ENCODE measurements around the gene DUOXA2.
"Not testable (repeated sequence)": the region's sequence is repeated elsewhere in the genome, so short reads cannot be mapped to it uniquely, and the experiment has no call there.

The DUOXA2 gene
- total RNA-seq = 0 reads per million in 2 donors

DNA sequence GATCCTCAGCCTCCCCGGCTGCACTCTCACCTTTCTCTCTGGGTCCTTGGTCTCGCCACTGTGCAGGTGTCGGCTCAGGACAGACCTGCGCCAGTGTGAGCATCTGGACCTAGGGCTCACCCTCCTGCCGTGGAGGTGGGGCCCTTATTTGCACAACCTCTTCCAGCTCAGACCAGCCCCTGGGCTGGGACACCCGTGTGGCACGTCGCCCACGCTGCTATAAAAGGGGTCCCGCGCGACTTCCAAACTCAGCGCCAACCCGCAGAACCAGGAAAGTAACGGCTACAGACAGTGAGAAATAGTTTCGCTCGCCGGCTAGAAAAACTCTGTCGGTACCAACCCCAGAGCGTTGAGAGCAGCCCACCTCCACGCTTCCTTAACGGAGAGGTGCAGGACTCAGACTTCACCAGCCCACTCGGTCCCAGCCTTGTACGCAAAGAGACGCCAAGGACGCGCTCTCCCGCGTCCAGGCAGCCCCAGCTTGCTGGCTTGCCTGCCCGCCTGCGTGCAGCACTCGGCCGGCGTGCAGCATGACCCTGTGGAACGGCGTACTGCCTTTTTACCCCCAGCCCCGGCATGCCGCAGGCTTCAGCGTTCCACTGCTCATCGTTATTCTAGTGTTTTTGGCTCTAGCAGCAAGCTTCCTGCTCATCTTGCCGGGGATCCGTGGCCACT lies at the start of gene DUOXA2, which contains the start of gene DUOX2:
Gene DUOXA2 (plus strand): TSS at position 251 of the 675 bp plus-strand sequence. CDS start 280 bp downstream, at position 531.
Gene DUOX2 (minus strand): TSS at position 97 of the 675 bp plus-strand sequence. CDS start 761 bp downstream, outside the sequence.
- no peak for DNase-seq

DNA sequence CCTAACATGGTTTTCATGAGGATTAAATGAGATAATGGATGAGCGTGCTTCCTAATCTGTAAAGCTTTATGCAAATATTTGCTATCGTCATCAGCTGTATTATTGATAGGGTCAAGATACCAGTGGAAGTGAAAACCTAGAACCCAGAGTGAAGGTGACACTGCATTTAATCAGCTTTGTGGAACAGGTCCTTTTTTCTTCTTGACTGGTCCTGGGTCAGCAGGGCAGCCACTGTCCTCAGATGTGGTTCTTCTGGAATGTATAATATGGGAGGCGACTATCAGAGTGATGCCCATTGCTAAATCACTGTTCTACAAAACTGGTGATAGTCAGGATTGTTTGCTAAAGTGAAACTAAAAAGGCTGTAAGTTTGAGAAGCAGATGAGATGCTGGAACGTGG lies 49.7 kb upstream of the DUOXA2 start:
- no peak for DNase-seq

DNA sequence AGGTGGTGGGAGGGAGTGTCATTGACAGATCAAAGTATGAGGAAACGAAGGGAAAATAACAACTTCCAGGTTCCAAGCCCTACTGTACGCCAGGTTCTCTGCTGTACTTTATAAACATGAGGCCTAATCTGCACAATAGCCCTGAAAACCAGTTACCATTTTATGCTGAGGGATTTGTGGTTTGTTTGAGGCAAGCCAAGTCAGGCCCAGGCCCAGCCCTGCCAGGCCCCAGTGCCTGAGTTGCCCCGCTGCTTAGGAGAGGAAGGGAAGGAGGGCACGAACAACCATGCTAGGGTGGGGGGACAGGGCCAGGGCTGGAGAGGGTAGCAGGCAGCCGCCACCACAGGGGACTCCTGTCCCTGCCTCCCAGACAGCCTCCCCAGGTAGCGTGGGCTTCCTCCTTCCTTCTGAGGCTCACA lies 44.2 kb upstream of the DUOXA2 start:
- DNase-seq = not testable (repeated sequence)

DNA sequence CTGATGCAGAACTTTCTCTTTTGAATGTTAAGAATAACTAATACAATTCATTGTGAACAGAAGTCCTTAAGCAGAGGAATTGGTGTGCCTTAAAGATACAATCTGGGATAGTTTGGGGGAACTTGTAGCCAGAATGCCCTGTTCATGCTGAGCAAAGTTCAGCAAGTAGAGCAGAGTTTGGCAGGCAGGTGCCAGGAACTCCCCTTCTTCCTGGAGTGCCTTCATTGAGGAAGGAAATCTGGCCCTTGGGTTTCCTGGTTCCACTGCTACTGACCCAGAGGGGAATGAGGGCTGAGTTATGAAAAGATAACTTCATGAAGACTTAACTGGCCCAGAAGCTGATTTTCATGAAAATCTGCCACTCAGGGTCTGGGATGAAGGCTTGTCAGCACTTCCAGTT lies 40.5 kb upstream of the DUOXA2 start:
- not testable (repeated sequence) for DNase-seq

DNA sequence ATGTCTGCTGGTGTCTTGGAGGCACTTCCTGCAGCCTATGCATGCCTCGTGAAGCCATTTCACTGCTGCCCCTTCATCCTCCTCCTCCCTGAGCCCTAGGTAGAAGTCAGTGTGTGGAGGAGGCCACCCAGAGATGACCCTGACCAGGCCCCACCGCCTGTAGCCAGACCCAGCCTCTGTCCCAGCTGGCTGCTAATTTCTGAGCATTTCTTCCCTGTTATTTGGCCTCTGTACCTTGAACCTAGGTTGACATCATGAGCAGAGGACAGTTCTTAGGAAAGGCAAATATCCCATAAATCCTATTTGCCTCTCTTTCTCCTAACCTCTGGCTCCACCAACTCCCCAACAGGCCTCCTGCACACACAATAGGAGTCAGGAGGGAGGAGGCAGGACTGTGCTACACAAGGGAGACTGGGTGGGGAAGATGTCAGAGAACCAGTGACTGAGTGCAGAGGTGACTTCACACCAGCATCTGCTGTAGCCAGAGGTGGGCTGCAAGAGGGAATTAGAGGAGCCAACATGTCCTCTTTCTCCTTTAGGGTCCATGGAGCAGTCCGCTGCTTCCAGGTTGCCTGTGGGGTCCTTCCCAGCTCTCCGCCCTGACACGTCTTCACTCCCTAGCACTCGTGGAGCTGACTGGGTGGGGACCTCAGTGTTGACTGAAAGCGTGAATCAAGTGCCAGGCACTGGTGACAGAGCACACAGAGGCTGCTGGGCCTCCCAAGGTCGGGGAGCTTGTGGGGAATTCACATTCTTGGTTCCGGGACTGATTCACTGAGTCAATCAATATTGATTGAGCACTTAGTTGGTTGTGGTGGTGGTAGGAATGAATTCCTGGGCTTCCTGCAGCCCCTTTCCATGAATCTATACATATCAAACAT lies 38.4 kb upstream of the DUOXA2 start:
- not testable (repeated sequence) for DNase-seq

DNA sequence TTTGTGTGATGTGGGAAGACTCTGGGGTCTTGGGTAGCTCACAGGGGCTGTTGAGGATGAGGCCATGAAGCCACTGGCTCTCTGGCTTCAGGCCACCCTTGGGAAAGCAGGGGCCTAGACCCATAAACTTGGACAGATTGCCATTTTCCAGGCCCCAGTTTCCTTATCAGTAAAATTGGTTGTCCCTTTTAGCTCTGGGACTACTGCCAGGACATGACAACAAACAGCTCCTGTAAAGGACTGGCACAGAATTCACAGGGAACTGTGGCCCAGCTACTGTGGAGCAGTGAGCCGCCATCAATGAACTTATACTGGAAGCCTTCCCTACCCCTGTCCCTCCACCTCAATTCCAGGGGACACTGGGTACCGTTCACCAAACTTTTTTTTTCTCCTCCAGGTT lies 36.7 kb upstream of the DUOXA2 start:
- not testable (repeated sequence) for DNase-seq

DNA sequence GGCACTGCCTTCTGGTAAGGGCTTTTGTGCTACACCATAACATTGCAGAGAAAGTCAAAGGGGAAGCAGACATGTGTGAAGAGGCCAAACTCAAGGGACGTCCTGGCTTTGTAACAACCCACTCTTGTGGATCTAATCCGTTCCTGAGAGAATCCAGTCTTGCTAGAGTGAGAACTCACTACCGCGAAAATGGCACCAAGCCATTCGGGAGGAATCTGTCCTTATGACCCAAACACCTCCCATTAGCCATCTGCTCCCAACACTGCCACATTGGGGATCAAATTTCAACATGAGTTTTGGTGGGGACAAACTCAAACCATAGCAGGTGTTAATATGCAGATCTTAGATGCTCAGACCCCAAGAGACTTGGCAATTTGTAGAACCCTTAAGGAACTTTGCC lies 34.9 kb upstream of the DUOXA2 start:
- not testable (repeated sequence) for DNase-seq

DNA sequence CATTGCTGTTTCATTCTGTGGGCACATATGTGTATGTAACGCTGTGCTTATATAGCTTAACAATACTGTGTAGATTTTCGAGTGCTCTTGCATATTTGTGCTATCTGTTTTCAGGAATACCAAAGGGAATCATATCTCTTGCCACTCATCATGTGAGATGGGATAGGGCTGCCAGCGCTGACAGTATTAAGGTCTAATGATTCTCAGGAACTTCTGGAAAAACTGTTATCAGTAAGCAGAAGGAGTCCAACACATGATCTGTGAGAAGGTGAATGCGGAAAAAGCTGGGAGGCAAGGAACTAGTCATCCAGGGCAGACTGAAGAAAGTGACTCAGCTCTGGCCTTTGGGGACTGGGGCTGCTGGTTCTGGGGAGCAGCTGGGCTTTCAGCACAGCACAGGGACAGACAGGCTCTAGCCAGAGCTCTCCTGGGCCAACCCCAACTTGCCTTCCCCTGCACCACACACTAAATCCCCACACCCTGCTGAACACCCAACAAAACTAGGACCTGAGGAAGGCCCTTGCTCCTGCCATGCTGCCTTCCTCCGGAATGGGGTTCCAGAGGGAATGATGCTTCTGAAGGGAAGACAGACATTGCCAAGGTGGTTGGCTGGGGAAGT lies 34.4 kb upstream of the DUOXA2 start:
- not testable (repeated sequence) for DNase-seq

DNA sequence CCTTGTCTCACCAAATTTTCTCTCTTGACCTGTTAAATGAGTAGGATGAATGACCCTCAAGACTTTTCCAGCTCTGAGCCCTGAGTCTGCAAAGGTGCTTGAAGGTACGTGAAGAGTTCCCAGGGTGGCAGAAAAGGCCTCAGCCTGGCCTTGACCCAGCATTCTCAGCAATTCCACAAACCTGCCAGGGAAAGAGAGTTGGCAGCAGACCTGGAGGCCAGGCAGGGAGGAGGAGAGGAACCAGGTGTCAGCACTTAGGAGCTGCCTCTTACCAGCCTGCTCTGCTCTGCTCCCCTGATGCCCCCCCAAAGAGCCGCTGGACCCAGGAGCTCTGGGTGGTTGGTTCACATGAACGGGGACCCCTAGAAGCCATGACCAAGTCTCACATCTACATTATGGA lies 33.5 kb upstream of the DUOXA2 start:
- DNase-seq = not testable (repeated sequence)

DNA sequence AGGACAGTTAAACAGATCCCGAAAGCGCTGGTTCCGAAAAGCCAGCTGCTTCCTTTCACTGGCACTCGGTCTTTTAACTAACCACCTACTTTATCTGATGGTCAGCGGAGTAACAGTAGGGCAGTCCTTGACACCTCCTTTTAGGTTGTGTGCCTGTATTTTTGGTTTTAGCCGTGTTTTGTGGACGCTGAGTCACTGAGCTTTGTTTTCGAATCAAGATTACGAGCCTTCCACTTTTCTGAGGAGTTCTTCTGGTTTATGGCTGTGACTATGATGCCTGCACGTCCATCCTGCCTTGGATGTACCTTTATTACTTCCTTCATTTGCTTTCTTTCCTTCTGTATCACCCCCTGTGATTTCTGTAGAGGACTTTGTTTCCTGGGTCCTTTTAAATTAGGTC lies 31.7 kb upstream of the DUOXA2 start:
- not testable (repeated sequence) for DNase-seq

DNA sequence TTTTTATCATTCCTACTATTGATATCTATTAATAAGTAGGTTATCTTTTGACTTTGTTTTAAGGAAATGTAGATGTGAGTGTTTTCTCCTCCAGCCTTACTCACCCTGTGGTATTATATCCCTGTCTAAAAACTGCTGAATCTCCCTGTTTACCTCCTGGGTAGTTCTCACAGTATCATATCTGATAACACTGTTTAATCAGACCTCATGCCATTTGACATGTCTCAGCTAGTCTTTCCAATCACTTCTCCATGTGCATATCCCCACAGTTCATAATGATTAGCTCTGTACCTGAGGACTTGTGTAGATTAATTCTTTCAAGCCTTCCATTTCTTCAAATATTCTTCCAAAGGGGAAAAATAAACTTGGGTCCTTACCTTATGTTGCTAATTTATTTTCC lies 30.9 kb upstream of the DUOXA2 start:
- DNase-seq = no peak

DNA sequence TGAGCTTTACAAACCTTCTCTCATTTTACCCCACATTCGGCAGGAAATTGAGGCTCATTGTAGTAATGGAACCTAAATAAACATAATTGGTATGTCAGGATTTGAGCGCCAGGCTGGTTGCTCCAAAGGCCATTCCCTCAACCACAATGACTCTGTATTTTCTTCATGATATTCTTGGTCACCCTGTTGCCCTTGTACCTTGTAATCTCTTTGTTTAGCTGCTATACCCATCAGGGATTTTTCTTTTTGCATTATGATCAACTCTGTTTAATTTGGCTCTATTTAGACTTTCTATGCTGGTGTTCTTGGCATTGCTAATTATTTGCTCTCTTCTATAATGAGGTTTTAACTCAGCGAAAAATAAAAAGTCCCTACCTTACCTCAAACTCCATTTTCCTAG lies 30.0 kb upstream of the DUOXA2 start:
- DNase-seq = no peak

DNA sequence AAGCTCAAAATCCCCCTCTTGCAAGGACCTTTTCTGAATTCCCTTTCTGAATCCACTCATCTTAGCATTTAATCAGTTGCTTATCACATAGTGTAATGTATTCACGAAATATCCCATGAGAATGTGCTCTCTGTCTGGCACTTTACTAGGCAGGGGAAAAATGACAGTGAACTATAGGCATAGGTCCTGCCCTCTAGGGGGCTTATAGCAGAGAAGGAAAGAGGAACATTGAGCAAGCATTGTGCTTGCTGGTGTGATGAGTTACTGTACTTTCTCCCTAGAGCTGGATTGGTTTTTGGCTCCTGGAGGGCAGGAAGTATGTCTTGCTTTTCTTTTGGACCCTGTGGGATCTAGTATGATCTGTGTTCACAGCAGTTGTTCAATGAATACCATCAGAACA lies 26.6 kb upstream of the DUOXA2 start:
- DNase-seq = no peak

DNA sequence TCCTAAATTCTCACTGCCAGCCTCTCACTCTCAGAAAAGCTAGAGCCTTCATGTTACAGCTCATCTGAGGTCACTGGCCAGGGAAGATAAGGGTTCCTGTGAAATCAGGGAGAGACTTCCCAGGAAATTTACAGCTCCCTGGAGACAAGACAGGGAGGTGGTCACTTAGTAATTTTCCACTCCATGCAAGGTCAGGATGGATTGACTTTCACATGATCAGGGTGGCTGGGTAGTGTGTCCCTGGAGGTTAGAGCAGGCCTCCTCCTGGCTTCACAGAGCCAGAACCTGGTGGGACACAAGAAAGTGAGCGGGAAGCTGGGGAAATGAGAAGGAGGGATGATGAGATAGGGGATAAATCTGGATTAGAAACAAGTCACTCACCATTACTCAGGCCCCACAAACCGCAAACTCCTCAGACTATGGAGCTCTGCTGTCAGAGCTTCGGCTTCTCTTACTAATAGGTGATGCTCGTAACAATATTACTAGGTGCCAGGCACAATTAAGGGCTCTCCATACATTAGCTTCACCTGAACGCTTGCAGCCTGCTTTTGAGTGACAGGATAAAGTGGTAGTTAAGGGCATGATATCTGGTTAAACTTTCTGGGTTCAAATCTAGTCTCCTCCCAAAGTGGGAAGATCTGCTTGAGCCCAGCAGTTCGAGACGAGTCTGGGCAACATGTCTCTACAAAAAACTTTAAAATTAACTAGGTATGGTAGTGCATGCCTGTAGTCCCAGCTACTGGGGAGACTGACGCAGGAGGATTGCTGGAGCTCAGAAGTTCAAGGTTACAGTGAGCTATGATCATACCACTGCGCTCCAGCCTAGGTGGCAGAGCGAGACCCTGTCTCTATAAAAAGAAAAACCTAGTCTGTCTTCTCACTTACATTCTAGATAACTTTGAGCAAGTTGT lies 25.1 kb upstream of the DUOXA2 start:
- no peak for DNase-seq

DNA sequence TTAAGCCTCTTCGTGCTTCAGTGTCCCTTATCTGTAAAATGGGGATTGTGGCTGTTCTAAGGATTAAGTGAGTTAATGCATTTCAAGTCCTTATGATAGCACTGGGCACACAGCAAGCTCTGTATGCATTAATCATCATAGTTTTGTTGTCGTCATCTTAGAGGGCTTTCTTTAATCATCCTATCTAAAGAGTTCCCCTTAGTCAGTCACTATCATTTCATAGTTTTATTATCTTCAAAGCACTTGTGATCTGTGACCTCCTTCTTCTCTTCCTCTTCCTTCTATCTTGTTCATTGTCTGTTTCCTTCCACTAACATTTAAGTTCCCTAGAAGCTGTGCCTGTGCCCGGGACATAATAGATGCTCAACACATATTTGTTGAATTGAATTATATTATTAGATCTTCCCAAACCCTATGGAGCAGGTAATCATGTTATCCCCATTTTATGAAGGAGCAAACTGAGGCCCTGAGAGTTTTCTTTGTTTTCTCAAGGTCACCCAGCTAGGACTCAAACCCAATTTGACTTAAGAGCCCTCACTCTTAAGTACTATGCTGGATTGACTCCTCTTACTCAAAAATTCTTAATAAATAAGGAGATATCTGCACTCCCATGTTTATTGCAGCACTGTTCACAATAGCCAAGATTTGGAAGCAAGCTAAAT lies 24.3 kb upstream of the DUOXA2 start:
- DNase-seq = no peak

DNA sequence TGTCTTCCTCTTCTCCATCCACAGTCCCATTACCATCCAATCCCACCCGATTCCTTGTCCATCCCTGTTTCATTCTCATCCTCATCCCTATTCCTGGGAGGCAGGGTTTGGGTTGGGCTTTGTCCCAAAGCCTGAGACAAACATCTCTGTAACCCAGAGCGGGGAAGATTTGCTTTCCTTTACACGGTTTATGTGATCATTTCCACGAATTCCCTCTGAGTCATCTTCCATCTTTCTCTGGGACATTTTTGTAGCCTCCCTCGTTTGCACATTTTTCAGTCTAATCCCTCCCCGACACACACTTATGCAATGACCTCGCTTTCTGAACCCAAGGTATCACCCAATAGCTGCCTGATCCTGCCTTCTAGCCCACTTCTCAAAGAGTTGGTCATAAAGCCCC lies 23.0 kb upstream of the DUOXA2 start:
- no peak for DNase-seq

DNA sequence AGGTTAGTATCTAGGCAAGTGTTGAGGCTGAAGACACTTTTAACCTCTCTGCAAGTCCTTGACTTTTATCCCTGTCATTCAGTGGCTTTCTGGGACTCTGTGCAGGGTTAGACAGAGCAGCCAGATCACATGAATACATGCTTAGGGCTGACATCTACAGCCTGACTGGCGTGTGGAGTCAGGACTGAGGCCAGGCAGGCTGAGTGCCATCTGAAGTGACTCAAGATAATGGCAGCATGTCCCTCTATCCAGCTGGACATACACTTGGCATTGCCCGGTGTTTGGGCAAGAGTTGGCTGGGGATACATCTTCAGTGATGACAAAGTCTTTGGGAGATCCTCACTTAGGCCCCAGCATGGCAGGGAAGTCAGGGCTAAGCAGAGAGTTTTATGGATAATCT lies 22.6 kb upstream of the DUOXA2 start:
- no peak for DNase-seq

DNA sequence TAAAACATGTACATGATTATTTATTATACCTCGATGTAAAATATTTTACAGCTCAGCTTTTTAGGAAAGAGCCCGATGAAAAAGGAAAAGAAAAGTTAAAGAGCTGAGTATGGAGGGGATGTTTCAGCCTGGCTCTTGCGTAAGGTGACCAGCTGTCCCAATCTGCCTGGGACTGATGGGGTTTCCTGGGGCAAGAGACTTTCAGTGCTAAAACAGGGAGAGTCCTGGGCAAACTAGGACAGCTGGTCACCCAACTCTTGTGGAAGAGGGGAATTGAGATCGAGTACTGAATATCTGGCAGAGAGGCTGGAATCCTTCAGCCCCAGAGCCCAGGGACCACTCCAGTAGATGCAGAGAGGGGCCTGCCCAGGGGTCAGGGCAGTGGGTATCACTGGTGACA lies 21.1 kb upstream of the DUOXA2 start:
- no peak for DNase-seq

DNA sequence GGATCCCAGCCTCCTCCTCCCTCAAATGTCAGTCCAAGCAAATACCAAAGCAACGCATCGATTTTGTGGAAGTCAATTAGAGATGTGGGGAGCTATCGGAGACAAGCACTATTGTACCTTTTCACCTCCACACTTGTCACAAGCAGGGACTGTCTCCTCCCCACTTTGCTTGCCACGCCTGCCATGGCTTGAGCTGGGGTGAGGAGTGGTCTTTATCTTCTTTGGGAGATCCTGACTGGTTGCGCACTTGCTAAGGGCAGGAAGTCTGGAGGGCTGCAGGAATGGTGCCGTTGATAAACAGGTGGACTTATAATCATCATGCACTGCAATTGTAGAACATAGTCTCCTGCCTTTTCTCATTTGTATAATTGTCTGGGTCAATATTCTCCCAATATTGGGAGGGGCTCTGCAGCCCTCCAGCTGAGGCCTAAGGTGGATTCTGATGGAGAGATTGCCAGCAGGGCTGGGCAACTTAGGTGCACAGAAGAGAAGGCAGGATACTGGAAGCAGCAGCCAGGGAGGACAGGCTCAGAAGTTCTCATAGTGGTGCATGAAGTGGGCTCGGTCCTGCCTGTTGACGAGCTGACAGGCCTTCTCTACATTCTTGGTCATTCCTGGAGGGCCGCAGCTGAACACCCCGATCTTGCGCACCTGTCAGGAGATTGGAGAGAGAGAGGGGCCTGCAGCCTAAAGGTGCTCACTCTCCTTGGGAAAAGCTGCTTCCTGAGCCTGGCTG lies 20.3 kb upstream of the DUOXA2 start:
- DNase-seq = no peak

DNA sequence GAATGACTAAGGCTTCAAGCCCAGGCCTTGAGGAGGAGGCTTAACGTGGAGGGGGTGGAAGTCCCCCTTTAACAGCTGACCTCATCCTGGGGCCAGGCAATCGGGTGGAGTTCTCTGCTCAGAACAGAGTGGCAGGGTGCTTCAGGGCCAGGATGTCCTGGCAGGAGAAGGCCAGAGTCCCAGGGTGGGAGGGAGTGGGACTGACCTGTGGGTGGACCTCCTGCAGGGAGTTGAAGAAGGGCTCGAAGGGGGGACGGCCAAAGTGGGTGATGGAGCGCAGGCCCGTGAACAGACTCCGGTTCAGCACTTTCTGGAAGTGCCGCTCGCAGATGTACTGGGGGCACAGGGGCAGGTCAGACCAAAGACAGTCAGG lies 19.8 kb upstream of the DUOXA2 start:
- DNase-seq = no peak

DNA sequence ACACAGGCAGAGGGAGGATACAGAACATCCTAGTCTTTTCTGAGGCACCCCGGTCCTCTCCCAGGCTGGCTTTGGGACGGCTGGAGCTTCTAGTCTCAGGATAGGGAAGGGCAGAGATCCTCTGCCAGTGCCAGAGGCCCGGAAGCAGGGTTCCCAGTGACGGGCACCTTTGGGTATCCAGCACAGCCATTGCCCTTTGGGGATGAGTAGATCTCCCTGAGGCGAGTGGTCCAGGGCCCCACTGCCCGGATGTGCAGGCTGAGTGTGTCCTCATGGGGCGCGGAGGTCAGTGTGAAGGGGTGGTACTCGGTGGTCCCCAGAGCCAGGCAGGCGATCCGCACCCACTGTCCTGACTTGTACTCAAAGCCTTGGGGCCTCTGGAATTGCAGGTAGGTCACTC lies 18.5 kb upstream of the DUOXA2 start:
- DNase-seq = no peak

Data from T-helper 2 cell (primary cell).